ENCODE data around the gene ESPN. TPM values are rescaled to one million over a fixed set of nuclear protein-coding genes. Genes with fewer than 3 reads are reported as not detected.

Gene ESPN
- total RNA-seq, 2 donors from 2014 or later: 0.47 TPM; not detected in 1

DNA sequence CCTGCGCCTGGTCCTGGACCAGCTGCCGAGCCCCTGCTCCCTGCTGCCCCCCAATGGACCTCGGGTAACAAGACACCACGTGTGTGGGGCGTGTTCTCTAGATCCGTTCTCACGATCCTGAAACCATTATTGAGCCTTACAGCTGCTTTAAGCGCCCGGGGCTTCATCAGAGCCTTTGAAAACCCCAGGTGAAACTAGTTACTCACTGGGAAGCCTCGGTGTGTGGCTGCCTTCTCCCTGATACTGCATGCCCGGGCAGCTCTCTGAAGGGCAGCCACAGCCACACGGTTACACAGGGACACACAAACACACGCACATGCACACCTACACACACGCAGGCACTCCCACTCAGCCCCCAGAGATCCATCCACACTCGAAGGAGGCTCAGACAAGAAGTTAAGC is 10.1 kb upstream of the ESPN start:
- Histone ChIP-seq H3K4me3 (no peak overlapping the region), H3K9me3 (no peaks in the 10 kb centered on the region), H3K27ac (no peak overlapping the region), H3K36me3 (no peaks in the 10 kb centered on the region), H3K4me1 (peaks cover 0 to 12% of the 10 kb centered on the region in 2 donors), H3K27me3 (peaks cover 7 to 26% of the 10 kb centered on the region in 2 donors)
- DNase-seq (ENCODE audit: low spot score): no peak
- TF ChIP-seq, protein P1, sequence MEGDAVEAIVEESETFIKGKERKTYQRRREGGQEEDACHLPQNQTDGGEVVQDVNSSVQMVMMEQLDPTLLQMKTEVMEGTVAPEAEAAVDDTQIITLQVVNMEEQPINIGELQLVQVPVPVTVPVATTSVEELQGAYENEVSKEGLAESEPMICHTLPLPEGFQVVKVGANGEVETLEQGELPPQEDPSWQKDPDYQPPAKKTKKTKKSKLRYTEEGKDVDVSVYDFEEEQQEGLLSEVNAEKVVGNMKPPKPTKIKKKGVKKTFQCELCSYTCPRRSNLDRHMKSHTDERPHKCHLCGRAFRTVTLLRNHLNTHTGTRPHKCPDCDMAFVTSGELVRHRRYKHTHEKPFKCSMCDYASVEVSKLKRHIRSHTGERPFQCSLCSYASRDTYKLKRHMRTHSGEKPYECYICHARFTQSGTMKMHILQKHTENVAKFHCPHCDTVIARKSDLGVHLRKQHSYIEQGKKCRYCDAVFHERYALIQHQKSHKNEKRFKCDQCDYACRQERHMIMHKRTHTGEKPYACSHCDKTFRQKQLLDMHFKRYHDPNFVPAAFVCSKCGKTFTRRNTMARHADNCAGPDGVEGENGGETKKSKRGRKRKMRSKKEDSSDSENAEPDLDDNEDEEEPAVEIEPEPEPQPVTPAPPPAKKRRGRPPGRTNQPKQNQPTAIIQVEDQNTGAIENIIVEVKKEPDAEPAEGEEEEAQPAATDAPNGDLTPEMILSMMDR (IDR thresholded peaks at IDR 0.05): peak in 1 of 2 donors; percentile 40

DNA sequence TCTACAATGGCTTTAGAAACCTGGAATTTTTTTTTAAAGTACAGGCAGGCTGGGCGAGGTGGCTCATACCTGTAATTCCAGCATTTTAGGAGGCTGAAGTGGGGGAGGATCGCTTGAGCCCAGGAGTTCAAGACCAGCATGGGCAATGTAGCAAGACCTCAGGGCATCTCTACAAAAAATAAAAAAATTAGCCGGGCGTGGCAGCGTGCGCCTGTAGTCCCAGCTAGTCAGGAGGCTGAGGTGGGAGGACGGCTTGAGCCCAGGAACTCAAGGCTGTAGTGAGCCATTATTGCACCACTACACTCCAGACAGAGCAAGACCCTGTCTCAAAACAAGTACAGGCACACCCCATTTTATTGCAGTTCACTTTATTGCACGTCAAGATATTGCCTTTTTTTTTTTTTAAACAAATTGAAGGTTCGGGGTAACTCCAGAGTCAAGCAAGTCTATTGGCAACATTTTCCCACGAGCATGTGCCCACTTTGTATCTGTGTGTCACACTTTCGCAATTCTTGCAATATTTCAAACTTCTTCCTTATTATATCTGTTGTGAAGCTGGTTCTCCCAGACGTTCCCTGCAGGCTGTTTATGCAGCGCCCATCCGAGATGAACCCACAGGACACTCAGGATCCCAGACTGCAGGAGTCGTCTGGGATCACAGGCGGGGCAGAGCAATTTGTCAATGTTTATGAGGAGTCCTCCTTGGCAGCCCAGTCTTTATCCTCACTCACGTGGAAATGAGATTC is 9.5 kb upstream of the ESPN start:
- no peaks in the 10 kb centered on the region for H3K9me3 ChIP-seq
- peaks cover 10 to 32% of the 10 kb centered on the region in 2 donors for H3K27me3 ChIP-seq
- H3K4me1 ChIP-seq: peaks cover 0 to 18% of the 10 kb centered on the region in 2 donors
- DNase-seq (ENCODE audit: low spot score): no peak
- H3K36me3 ChIP-seq: no peaks in the 10 kb centered on the region
- TF ChIP-seq, protein P1 (IDR thresholded peaks at IDR 0.05): no peak
- H3K4me3 ChIP-seq: no peak overlapping the region
- no peak overlapping the region for H3K27ac ChIP-seq

DNA sequence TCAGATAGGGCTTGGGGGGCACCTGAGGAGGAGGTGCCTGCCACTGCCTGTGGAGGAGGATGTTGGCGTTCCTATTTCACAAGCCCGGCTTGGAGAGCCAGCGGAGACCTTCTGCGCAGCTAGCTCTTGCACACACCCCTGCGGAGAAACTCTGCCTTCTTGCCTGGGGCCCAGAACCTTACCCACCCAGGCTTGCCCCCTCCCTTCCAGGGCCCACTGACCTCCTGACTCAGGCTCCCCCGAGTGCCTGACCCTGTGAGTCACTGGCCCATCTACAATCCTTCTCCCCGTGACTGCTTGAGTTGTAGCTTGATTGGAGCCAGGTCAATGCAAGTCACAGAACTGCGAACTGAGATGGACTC is 8.3 kb upstream of the ESPN start:
- H3K27me3 ChIP-seq: peaks cover 21 to 41% of the 10 kb centered on the region in 2 donors
- H3K36me3 ChIP-seq: no peaks in the 10 kb centered on the region
- no peaks in the 10 kb centered on the region for H3K9me3 ChIP-seq
- peaks cover 0 to 25% of the 10 kb centered on the region in 2 donors for H3K4me1 ChIP-seq
- DNase-seq (ENCODE audit: low spot score): no peak
- no peak overlapping the region for H3K4me3 ChIP-seq
- TF ChIP-seq, protein P1 (IDR thresholded peaks at IDR 0.05): no peak
- no peak overlapping the region for H3K27ac ChIP-seq

DNA sequence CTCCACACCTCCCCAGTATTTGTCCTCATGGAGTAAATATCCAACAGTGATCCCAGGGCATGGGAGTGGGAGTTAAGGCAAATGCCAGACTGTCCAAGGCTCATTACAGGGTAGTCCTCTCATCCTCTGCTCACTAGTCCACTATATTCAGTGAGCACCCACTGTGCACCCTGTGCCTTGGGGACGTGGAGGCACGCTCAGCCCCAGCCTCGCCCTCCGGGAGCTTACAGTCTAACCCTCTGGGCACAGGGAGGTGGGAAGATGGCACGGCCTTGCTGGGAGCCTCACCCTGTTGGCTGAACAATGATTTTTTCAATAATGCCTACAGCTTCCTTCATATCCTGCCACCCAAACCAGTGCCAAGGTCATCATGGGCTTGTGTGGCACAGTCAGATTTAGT is 7.7 kb upstream of the ESPN start:
- peaks cover 0 to 25% of the 10 kb centered on the region in 2 donors for H3K4me1 ChIP-seq
- no peak overlapping the region for H3K4me3 ChIP-seq
- no peak for DNase-seq (ENCODE audit: low spot score)
- H3K9me3 ChIP-seq: no peaks in the 10 kb centered on the region
- TF ChIP-seq, protein P1 (IDR thresholded peaks at IDR 0.05): no peak
- H3K27ac ChIP-seq: no peak overlapping the region
- peaks cover 27 to 41% of the 10 kb centered on the region in 2 donors for H3K27me3 ChIP-seq
- H3K36me3 ChIP-seq: no peaks in the 10 kb centered on the region

DNA sequence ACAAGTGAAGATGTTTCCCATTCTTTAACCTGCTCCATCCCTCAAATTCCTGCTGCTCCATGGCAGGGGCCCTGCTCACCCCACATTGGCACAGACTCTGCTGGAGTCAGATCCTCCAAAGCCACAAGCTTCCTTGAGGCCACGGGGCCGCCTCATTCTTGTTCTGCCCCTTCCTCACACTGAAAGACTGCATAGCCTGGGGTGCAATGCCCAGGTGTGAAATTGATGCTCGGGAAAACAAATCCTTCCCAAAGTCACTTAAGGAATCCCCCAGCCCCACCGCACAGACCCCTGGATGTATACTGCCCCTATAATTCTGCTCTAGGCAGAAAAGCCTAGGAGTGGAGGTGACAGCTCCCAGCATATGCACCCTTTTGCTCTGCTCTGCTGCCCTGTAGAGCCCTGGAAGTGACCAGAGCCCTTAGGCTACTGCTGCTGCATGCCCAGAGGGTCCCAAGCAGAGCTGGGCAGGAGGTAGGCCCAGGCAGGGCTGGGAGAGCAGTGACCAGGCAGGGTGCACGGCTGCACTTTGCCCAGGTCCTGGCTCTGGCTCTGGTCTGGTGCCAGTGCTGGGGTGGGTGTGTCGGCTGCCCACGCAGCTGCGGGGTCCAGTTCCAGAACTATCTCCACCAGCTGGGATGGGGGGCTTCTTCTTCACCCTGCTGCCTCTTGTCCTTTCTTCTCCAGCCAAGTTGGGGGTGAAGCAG is 6.5 kb upstream of the ESPN start:
- H3K27me3 ChIP-seq: peaks cover 27 to 43% of the 10 kb centered on the region in 2 donors

More for the DNA sequence above, 6.5 kb upstream of the ESPN start:
- Histone ChIP-seq H3K9me3 (no peaks in the 10 kb centered on the region), H3K4me1 (peaks cover 0 to 30% of the 10 kb centered on the region in 2 donors), H3K27ac (no peak overlapping the region), H3K4me3 (no peak overlapping the region), H3K36me3 (no peaks in the 10 kb centered on the region)
- TF ChIP-seq, protein P1 (IDR thresholded peaks at IDR 0.05): no peak
- DNase-seq (ENCODE audit: low spot score): no peak
